Neural cell (in vitro differentiated cells): ENCODE measurements around the gene LTO1. TPM values are rescaled to one million over a fixed set of nuclear protein-coding genes. Genes with fewer than 3 reads are reported as not detected.

Source experiments
- H2AFZ ChIP-seq: fragments of 200-600, 300-800 bp; sonication (generic), shearing (Covaris generic); 2 replicates; pipeline ENCODE4 v1.6.0; 2014; ENCODE audit warnings: low read depth, mild to moderate bottlenecking, antibody characterized with exemption, low read length, moderate library complexity
- H3F3A ChIP-seq: fragments of 200-600 bp; shearing (Covaris generic); 2 replicates; pipeline ENCODE4 v1.6.1; 2016; ENCODE audit warnings: mild to moderate bottlenecking, moderate library complexity, mixed read lengths, antibody characterized with exemption, low read length; ENCODE audit not compliant: insufficient read depth, poor library complexity, severe bottlenecking
- H3K27ac ChIP-seq: fragments of 200-600, 300-800 bp; sonication (generic), shearing (Covaris generic); 2 replicates; pipeline ENCODE4 v1.5.1; 2014; ENCODE audit warnings: mild to moderate bottlenecking, low read length, moderate library complexity
- H3K27me3 ChIP-seq: fragments of 300-800, 200-600 bp; sonication (generic), shearing (Covaris generic); 2 replicates; pipeline ENCODE4 v1.6.0; 2014; ENCODE audit warnings: mild to moderate bottlenecking, low read depth, low read length, moderate library complexity; ENCODE audit not compliant: insufficient read depth
- H3K36me3 ChIP-seq: fragments of 300-800, 200-600 bp; sonication (generic), shearing (Covaris generic); 2 replicates; pipeline ENCODE4 v1.5.1; 2014; ENCODE audit warnings: mild to moderate bottlenecking, antibody characterized with exemption, low read length, moderate library complexity; ENCODE audit not compliant: insufficient read depth
- H3K4me2 ChIP-seq: fragments of 300-800, 200-600 bp; sonication (generic), shearing (Covaris generic); 2 replicates; pipeline ENCODE4 v1.6.0; 2014; ENCODE audit warnings: mild to moderate bottlenecking, low read length
- H3K4me3 ChIP-seq: fragments of 300-800, 200-600 bp; sonication (generic), shearing (Covaris generic); 2 replicates; pipeline ENCODE4 v1.5.1; 2014; ENCODE audit warnings: mild to moderate bottlenecking, low read length, moderate library complexity
- H3K79me2 ChIP-seq: fragments of 200-600 bp; shearing (Covaris generic); replicated peaks from 2 replicates; pipeline ENCODE4 v1.6.0; 2014; ENCODE audit warnings: mild to moderate bottlenecking, low read length, moderate library complexity; ENCODE audit not compliant: insufficient read depth
- H3K9ac ChIP-seq: fragments of 300-800, 200-600 bp; sonication (generic), shearing (Covaris generic); 2 replicates; pipeline ENCODE4 v1.6.1; 2016; ENCODE audit warnings: mild to moderate bottlenecking, low read length, mixed read lengths
- H3K9me2 ChIP-seq: fragments of 200-600 bp; shearing (Covaris generic); 2 replicates; pipeline ENCODE4 v1.6.1; 2016; ENCODE audit warnings: mild to moderate bottlenecking, low read length, mixed read lengths; ENCODE audit not compliant: insufficient read depth
- H3K9me3 ChIP-seq: fragments of 200-600, 300-800 bp; sonication (generic), shearing (Covaris generic); 2 replicates; pipeline ENCODE4 v1.6.1; 2016; ENCODE audit warnings: mild to moderate bottlenecking, mixed run types, low read length, moderate library complexity, mixed read lengths
- H4K20me1 ChIP-seq: fragments of 200-600 bp; shearing (Covaris generic); 2 replicates; pipeline ENCODE4 v1.6.1; 2016; ENCODE audit warnings: mild to moderate bottlenecking, mixed run types; ENCODE audit not compliant: insufficient read depth
- CTCF ChIP-seq: fragments of 450-650 bp; IDR thresholded peaks from 2 replicates; pipeline ENCODE4 v1.5.1; 2014; ENCODE audit warnings: antibody characterized with exemption, mild to moderate bottlenecking, moderate library complexity; ENCODE audit not compliant: poor library complexity, severe bottlenecking
- EP300 ChIP-seq: fragments of 450-650 bp; conservative IDR thresholded peaks from 2 replicates; pipeline ENCODE4 v1.6.1; 2014; ENCODE audit warnings: antibody characterized with exemption, mild to moderate bottlenecking, moderate library complexity; ENCODE audit not compliant: poor library complexity, severe bottlenecking
- EZH2 ChIP-seq: fragments of 200-600, 300-800 bp; shearing (Covaris generic), sonication (generic); IDR thresholded peaks from 2 replicates; pipeline ENCODE4 v1.6.1; 2014; ENCODE audit warnings: antibody characterized with exemption, low read length, borderline replicate concordance, mild to moderate bottlenecking; ENCODE audit not compliant: insufficient read depth, poor library complexity, severe bottlenecking
- MXI1 ChIP-seq: fragments of 450-650 bp; conservative IDR thresholded peaks from 2 replicates; pipeline ENCODE4 v1.6.1; 2014; ENCODE audit warnings: antibody characterized with exemption, mild to moderate bottlenecking; ENCODE audit not compliant: poor library complexity, severe bottlenecking
- POLR2AphosphoS5 ChIP-seq: IDR thresholded peaks from 2 replicates; pipeline ENCODE4 v1.6.1; 2012
- RAD21 ChIP-seq: fragments of 450-650 bp; conservative IDR thresholded peaks from 2 replicates; pipeline ENCODE4 v1.6.1; 2014; ENCODE audit warnings: antibody characterized with exemption, mild to moderate bottlenecking, moderate library complexity
- REST ChIP-seq: IDR thresholded peaks from 2 replicates; pipeline ENCODE4 v1.6.1; 2012; ENCODE audit warnings: borderline replicate concordance
- SMC3 ChIP-seq: fragments of 450-650 bp; conservative IDR thresholded peaks from 2 replicates; pipeline ENCODE4 v1.6.1; 2014; ENCODE audit warnings: antibody characterized with exemption, mild to moderate bottlenecking, moderate library complexity; ENCODE audit not compliant: poor library complexity
- TAF1 ChIP-seq: IDR thresholded peaks from 2 replicates; pipeline ENCODE4 v1.6.1; 2012; ENCODE audit warnings: low read depth
- polyA plus RNA-seq: library from polyadenylated mRNA; depleted of rRNA; stranded (reverse); fragments of >200 nt; gene quantifications from 2 replicates; pipeline ENCODE4 v1.2.3, GENCODE V29; 2014

Gene LTO1
- polyA plus RNA-seq, 1 donor from 2014 or later = 44.4 TPM

GRCh38 chr11:69658626-69659450 lies 16.3 kb downstream of the LTO1 start:
- Histone ChIP-seq H3K9me2 (no peaks in the 10 kb centered on the region), H3F3A (no peaks in the 10 kb centered on the region), H3K9me3 (no peaks in the 10 kb centered on the region), H3K4me3 (no peak overlapping the region), H2AFZ (no peak overlapping the region), H4K20me1 (no peaks in the 10 kb centered on the region), H3K27ac (no peak overlapping the region), H3K36me3 (no peaks in the 10 kb centered on the region), H3K4me2 (no peak overlapping the region), H3K79me2 (no peaks in the 10 kb centered on the region), H3K9ac (no peak overlapping the region), H3K27me3 (no peaks in the 10 kb centered on the region)
- TF ChIP-seq EP300 = no peak
- no peak for TF ChIP-seq POLR2AphosphoS5
- no peak for TF ChIP-seq CTCF
- no peak for TF ChIP-seq EZH2
- TF ChIP-seq TAF1 = no peak
- TF ChIP-seq SMC3 = no peak
- no peak for TF ChIP-seq REST
- TF ChIP-seq MXI1 = no peak
- no peak for TF ChIP-seq RAD21

GRCh38 chr11:69657911-69658625 lies 17.1 kb downstream of the LTO1 start:
- Histone ChIP-seq H3K79me2 (no peaks in the 10 kb centered on the region), H3K9ac (no peak overlapping the region), H3F3A (no peaks in the 10 kb centered on the region), H4K20me1 (no peaks in the 10 kb centered on the region), H3K27me3 (no peaks in the 10 kb centered on the region), H3K9me3 (no peaks in the 10 kb centered on the region), H3K4me2 (no peak overlapping the region), H3K4me3 (no peak overlapping the region), H3K36me3 (no peaks in the 10 kb centered on the region), H2AFZ (no peak overlapping the region), H3K27ac (no peak overlapping the region), H3K9me2 (no peaks in the 10 kb centered on the region)
- no peak for TF ChIP-seq SMC3
- no peak for TF ChIP-seq RAD21
- TF ChIP-seq CTCF = no peak
- no peak for TF ChIP-seq MXI1
- no peak for TF ChIP-seq EP300
- no peak for TF ChIP-seq TAF1
- TF ChIP-seq REST = no peak
- TF ChIP-seq EZH2 = no peak
- no peak for TF ChIP-seq POLR2AphosphoS5
